LHCN-M2 (cell line): ENCODE data around the gene ZFR2. TPM values are rescaled to one million over a fixed set of nuclear protein-coding genes. Genes with fewer than 3 reads are reported as not detected.
A peak's percentile ranks its signal among the peaks of the same experiment; 100 is the strongest.

Experiments
- DNase-seq: peaks from one replicate; pipeline ENCODE4 v3.0.0-alpha.2; 2012; ENCODE audit warnings: low read depth
- total RNA-seq: library from RNA; depleted of rRNA; stranded (reverse); fragments of >200 nt; gene quantifications from 2 replicates; pipeline ENCODE4 v1.2.3, GENCODE V29; 2014

Gene ZFR2
- total RNA-seq, 1 experiment from 2014 or later, result not detected

DNA sequence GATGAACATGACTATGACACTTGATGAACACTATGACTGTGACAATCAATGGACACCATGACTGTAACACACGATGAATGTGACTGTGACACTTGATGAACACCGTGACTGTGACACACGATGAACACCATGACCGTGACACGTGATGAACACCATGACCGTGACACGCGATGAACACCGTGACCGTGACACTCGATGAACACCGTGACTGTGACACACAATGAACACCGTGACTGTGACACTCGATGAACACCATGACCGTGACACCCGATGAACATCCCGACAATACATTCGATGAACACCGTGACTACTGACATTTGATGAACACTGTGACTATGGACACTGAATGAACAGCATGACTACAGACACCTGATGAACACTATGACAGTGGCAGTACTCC is 30.9 kb downstream of the ZFR2 start:
- no peak for DNase-seq

DNA sequence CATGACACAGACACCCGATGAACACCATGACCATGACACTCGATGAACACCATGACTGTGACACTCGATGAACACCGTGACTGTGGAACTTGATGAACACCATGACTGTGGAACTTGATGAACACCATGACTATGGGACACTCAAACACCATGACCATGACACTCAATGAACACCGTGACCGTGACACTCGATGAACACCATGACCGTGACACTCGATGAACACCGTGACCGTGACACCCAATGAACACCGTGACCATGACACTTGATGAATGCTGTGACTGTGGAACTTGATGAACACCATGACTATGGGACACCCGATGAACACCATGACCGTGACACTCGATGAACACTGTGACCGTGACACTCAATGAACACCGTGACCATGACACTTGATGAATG is 31.5 kb downstream of the ZFR2 start:
- no peak for DNase-seq

DNA sequence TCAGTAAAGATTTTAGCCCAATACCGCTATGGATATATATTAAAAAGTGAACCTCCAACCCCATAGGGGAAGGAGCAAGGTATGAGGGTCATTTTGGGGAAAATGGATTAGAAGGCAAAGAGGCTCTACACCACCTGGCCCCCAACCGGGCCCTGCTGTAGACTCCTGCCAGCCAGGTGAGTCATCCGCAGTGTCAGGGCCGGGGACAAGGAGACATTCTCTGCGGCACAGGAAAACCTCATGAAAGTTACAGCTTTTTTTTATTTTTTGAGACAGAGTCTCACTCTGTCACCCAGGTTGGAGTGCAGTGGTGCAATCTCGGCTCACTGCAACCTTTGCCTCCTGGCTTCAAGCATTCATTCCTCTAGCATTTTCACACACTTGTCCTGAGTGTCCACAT is 32.0 kb downstream of the ZFR2 start:
- no peak for DNase-seq

GRCh38 chr19:3835055-3835435 is 33.8 kb downstream of the ZFR2 start:
- no peak for DNase-seq

DNA sequence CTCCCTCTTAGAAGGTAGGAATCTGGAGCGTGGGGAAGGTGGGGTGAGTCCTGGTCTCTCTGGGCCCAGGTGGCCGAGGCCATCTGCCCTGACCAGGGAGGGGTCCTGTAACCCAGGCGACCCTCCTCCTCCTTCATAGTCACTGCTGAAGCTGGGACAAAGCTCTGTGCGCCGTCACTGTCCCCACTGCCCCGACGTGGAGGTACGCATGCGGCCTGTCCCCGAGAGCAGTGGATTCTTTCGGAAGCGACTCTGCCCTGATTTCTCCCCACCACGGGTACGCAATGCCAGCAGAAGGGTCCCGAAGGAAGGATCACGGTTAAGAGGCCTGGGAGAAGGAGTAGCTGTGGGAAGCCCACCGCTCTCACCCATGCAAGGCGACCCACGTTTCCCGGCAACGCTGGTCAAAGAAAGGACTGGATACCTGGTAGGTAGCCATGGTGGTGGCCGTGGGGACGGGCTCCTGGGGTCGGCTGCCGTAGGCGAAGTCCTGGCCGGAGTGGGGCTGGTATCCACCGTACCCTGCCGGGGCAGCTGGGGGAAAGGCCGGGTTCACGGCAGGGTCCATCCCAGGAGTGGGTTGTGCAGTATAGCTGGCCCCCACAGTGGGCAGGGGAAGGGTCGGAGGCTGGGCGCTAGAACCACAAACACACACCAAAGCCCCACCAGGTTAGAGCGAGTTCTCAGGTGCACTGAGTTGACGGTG is 34.3 kb downstream of the ZFR2 start:
- no peak for DNase-seq

- no peak for DNase-seq
Measured at GRCh38 chr19:3833578-3834348, 35.1 kb downstream of the ZFR2 start.

- DNase-seq, result no peak
Measured at GRCh38 chr19:3832001-3832400, 36.8 kb downstream of the ZFR2 start.

DNA sequence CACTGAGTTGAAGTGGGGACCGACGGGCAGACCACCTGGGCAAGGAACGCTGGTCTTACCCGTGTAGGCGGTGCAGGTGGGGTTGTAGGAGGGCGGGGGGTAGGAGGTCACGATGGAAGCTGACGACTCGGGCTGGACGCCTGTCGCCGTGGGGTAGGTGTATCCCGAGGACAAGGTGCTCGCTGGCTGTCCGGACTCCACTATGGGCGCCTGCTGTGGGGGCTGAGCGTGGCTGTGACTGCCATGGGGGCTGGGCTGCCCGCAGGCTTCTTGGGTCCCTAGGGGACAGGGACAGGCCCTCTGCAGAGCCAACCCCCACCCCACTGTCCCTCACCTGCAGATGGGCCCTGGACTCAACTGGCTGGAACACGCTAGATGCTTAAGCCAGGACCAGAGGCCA is 37.2 kb downstream of the ZFR2 start:
- DNase-seq, result no peak

- no peak for DNase-seq
Measured at GRCh38 chr19:3830621-3831589, 37.9 kb downstream of the ZFR2 start.

GRCh38 chr19:3827306-3827705 is 41.5 kb downstream of the ZFR2 start:
- no peak for DNase-seq

DNA sequence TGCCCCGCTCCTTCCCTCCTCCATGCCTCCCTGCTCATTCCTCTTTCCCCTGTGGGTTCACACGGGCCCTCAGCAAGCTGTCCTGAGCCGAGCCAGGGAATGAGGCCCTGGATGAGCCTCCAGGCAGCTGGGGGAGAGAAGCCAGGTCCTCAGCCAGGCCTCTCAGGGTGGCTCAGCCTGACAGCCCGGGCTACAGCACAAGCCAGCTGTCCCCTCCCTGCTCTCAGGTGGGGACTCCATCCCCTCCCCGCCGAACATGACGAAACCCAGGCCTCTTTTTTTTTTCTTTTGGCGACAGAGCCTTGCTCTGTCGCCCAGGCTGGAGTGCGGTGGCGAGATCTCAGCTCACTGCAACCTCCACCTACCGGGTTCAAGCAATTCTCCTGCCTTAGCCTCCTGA is 42.7 kb downstream of the ZFR2 start:
- DNase-seq, result no peak

DNA sequence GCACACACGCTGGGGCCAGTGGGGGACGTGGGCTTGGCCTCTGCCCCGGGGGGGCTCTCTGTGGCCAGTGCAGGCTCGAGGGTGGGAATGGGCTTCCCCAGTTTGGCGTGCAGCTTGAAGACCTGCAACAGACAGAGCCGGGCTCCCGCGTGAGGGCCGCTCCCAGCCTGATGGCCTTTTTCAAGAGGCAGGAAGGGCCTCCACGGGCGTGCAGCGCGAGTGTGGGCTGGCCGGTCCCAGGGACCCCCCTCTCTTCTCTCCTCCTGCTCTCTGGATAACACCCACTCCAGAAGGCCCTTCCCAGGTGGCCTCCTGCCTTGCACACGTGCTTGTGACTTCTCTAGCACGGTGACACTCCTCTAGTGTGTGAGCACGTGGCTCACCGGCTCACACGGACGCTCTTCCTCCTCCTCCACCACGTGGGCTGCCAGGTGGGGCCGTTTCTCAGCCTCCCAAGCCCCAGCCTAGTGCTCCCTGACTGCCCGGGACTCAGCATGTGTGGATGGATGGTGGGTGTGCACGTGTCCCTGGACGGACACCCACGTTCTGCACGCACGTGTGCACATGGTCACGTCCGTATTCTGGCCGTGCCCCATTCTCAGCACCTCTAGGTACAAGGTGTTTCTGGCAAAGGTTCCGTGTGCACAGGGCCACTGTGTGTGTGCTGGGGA is 43.4 kb downstream of the ZFR2 start:
- DNase-seq, result no peak

DNA sequence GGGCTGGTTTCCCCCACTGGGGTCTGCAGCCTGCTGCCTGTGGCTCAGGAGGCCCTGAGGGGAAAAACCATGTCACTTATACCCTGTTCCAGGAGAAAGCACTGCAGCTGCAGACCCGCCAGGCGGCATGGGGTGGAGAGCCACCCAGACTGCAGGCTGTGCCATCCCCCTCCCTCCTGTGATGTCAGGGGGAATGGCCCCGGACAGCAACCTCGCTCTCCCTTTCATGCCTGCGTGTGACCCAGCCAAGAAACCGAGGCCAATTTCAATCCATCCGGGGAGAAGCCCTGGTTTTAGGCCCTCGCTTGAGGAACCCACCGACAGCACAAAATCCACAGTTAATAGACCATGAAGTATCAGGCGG is 45.5 kb downstream of the ZFR2 start:
- DNase-seq, result no peak

DNA sequence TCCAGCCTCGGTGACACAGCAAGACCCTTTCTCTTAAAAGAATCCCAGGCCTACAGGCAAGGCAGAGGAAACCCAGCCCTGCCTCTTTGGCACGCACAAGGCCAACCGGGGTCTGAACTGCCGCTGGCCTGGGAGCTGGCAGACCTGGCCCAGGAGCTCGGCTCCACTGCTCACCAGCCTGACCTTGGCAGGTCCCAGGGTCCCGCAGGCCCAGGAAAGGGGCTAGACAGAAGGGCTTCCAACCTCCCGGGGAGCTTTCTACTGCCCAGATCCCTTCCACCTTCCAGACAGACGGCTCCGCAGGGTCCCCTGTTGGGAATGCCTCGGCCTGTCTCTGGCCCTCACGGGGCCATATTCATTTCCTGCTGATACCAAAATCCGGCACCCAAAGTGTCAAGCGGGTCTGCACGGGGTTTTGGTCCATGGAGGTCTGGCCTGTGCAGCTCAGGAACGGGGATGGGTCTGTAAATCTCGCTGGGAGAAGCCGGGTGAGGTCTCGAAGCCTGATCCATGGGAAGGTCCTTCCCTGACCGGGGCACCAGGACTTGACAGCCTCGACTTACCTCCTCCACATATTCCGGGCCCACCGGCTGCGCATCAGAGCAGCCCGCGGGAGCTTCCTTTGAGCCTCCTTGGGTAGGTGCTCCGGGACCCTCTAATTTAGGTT is 46.0 kb downstream of the ZFR2 start:
- no peak for DNase-seq

DNA sequence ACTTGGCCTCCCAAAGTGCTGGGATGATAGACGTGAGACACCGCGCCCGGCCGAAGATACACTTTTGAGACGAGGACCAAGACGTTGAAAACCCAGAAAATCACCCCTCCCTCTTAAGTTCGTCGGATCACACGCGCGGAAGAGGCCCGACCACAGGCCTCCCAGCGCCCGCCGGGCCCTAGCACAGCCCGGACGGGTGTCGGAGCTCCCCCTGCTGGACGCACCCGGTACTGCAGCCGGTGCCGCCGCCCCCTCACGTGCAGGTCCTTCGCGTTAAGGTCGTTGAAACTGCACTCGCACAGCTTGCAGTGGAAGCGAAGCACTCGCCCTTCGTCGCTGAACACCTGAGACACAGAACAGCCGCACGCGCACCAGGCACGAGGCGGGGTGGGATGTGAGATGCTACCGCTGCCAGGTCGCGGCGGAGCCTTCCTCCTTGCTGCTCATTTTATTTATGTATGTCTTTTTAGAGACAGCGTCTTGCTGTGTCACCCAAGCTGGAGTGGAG is 46.9 kb downstream of the ZFR2 start:
- DNase-seq, result peak; percentile 6

GRCh38 chr19:3821156-3821555 is 47.7 kb downstream of the ZFR2 start:
- no peak for DNase-seq

DNA sequence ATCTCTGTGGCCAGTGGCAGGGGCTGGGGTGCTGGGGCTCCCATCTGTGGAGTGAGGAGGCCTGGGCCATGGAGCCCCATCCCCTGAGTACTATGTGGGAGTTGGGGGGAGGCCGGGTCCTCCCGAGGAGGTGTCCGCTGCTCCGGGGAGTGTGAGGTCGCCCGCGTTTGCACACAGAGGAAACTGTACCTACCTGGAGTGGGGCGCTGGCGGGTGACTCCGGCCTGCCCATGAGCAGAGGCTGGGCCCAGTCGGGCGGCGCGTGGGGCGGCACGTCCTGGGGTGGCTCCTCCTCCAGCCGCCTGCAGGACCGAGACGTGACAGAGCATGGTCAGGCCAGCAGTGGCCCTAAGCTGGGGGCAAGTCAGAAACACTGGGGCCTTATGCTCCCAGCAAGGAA is 48.8 kb downstream of the ZFR2 start:
- DNase-seq, result no peak

DNA sequence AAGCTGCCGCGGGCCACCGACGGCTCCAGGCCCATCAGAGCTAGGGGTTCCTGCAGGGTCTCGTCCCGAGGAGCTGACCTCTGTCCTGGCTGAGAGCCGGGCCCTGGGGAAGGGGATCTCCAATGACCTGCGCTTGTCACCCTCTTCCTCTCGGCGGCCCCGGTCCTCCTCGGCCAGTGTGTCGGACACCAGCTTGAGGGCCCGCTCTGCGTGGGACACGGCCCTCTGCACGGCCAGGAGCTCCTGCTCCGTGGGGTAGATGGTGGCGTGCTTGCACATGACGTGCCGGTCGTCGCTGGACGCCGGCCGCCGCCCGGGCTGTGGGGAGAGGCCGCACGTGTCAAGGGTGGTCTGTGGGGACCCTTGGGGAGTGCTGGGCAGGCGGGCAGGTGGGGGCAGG is 49.9 kb downstream of the ZFR2 start:
- no peak for DNase-seq

DNA sequence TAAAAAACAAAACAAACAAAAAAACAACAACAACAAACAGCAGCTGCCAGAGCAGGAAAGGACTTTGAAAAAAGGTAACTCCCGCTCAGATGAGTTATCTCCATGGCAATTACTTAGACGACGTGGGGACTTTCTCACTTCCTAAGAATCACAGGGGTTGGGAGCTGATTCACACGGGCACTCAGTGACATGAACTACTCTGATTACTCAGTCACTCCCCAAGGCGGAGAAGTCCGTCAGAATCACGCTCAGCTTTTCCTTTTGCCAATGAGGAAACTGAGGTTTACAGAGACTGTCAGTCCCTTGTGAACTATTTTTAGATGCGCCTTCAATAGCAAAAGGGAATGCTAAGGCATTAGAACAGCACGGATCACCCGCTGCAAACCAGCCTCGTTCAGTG is 50.4 kb downstream of the ZFR2 start:
- DNase-seq, result peak; percentile 9

GRCh38 chr19:3817761-3818160 is 51.1 kb downstream of the ZFR2 start:
- no peak for DNase-seq
